Measurements from ENCODE around the gene ZBTB21. TPM values are rescaled to one million over a fixed set of nuclear protein-coding genes. Genes with fewer than 3 reads are reported as not detected.

ZBTB21 gene
- total and polyA plus RNA-seq, 2 of the 8 experiments (the other 6 are each of a cell fraction or from before 2014, with no cell fraction given) = 3.9 to 17.8 TPM

GRCh38 chr21:42017022-42017421 lies 6.9 kb upstream of the ZBTB21 start (continued):
- TF ChIP-seq, protein P1, sequence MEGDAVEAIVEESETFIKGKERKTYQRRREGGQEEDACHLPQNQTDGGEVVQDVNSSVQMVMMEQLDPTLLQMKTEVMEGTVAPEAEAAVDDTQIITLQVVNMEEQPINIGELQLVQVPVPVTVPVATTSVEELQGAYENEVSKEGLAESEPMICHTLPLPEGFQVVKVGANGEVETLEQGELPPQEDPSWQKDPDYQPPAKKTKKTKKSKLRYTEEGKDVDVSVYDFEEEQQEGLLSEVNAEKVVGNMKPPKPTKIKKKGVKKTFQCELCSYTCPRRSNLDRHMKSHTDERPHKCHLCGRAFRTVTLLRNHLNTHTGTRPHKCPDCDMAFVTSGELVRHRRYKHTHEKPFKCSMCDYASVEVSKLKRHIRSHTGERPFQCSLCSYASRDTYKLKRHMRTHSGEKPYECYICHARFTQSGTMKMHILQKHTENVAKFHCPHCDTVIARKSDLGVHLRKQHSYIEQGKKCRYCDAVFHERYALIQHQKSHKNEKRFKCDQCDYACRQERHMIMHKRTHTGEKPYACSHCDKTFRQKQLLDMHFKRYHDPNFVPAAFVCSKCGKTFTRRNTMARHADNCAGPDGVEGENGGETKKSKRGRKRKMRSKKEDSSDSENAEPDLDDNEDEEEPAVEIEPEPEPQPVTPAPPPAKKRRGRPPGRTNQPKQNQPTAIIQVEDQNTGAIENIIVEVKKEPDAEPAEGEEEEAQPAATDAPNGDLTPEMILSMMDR (IDR thresholded peaks at IDR 0.05; ENCODE audit: control extremely low read depth in 1 of 3, insufficient read depth in 1 of 3, low read depth in 1 of 3, low read length in 3 of 3) = no peak
- TF ChIP-seq SAP30 (IDR thresholded peaks at IDR 0.05; ENCODE audit: insufficient read depth, insufficient replicate concordance, low read length) (no peak), CHD2 (IDR thresholded peaks at IDR 0.05; ENCODE audit: low read length) (no peak), PHF8 (conservative IDR thresholded peaks at IDR 0.05; ENCODE audit: low read depth, low read length) (no peak), TAF7 (optimal IDR thresholded peaks at IDR 0.05; ENCODE audit: borderline replicate concordance, low read depth, low read length) (no peak), E2F6 (IDR thresholded peaks at IDR 0.05) (no peak)
